Measurements from ENCODE around the gene SRSF2. TPM values are rescaled to one million over a fixed set of nuclear protein-coding genes. Genes with fewer than 3 reads are reported as not detected.
"Not testable (repeated sequence)": the region's sequence is repeated elsewhere in the genome, so short reads cannot be mapped to it uniquely, and the experiment has no call there.

SRSF2 gene
- total and polyA plus RNA-seq, 2 donors = 225 to 245 TPM

DNA sequence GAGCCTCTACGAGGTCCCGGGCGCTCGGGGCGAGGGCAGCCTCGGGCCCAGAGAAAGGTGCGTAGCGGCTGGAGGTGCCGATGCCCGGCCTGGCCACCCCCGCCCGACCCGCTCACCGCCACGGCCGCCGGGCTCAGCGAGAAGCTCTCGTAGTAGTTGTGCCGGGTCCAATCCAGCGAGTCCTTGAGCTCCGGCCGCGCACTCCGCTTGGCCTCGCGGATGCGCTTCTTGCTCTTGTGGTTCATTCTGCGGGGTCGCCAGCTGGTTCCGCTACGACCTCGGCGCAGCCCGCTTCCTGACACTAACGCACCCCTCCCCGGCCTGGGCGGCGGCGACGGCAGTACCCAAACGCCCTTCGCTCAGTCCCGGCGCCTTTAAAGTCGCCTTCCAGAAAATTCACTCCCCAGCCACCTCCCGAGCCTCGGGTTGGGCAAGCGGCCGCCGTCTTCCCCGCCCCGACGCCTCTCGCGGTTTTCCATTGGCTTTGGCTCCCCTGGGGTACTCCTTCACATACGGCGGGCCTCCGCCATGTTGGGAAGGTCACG is 10.8 kb downstream of the SRSF2 start, which contains the start of gene JMJD6:
JMJD6 (minus strand) TSS at position 376 of the 545 bp plus-strand sequence; CDS start at position 245, 131 bp downstream.
- Histone ChIP-seq H3K4me1 (ENCODE audit: control insufficient read depth in 2 of 2, insufficient read depth in 2 of 2, low read length in 2 of 2) (peaks cover 17 to 31% of the 10 kb centered on the region in 2 donors), H3K4me3 (ENCODE audit: low read length in 2 of 2) (peak within 1 kb of the TSS; percentile 59 to 99), H3K27me3 (ENCODE audit: control insufficient read depth in 2 of 2, insufficient read depth in 1 of 2, low read length in 1 of 2) (no peaks in the 10 kb centered on the region), H3K36me3 (ENCODE audit: control insufficient read depth in 2 of 2, insufficient read depth in 2 of 2, low read length in 1 of 2) (peaks cover 34 to 46% of the 10 kb centered on the region in 2 donors), H3K27ac (ENCODE audit: low read depth in 1 of 2, low read length in 1 of 2) (peak within 1 kb of the TSS; percentile 99 to 100), H3K9me3 (ENCODE audit: control insufficient read depth in 2 of 2, insufficient read depth in 1 of 2, low read length in 1 of 2) (no peaks in the 10 kb centered on the region)
- WGBS = under 1% methylated on average over 60 of the region's 60 CpGs
- DNase-seq (ENCODE audit: low read depth in 6 of 9, low spot score in 9 of 9) = peak; percentile 81 to 96 (median 90)

DNA sequence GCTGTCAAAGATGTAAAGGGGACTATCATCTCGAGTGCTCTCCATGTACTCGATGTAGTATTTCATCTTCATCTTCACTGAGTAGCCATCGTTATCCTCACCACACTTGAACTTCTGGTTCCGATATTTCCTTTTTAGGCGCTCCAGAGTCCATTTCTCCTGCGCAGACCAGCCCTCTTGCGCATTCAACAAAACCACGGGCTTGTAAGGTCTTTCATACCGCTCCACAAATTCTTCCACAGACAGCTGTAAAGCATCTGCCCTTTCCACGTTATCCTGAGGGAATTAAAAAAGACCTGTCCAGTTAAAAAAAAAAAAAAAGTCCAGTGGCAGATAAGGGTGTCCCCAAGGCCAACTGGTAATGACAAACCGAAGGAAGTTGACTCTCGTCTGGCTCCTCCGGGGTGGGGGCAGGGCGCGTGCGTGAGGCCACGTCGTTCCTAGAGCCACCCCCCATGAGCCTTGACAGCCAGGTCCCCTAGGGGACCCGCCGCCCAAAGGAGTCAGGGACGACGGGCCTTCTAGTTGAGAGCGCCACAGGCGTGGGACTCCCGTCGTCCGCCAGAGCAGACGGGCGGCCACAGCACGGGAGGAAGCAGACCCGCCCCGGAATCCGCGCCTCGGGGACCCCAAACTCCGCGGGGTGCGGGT is 11.4 kb downstream of the SRSF2 start:
- no peaks in the 10 kb centered on the region for H3K9me3 ChIP-seq (ENCODE audit: control insufficient read depth in 2 of 2, insufficient read depth in 1 of 2, low read length in 1 of 2)
- H3K4me1 ChIP-seq (ENCODE audit: control insufficient read depth in 2 of 2, insufficient read depth in 2 of 2, low read length in 2 of 2) = peaks cover 17 to 31% of the 10 kb centered on the region in 2 donors
- H3K36me3 ChIP-seq (ENCODE audit: control insufficient read depth in 2 of 2, insufficient read depth in 2 of 2, low read length in 1 of 2) = peaks cover 36 to 47% of the 10 kb centered on the region in 2 donors
- H3K27me3 ChIP-seq (ENCODE audit: control insufficient read depth in 2 of 2, insufficient read depth in 1 of 2, low read length in 1 of 2) = no peaks in the 10 kb centered on the region
- H3K4me3 ChIP-seq (ENCODE audit: low read length in 2 of 2) = peak overlapping the region; percentile 59 to 99
- WGBS = 11% methylated on average over 38 of the region's 38 CpGs
- H3K27ac ChIP-seq (ENCODE audit: low read depth in 1 of 2, low read length in 1 of 2) = peak overlapping the region; percentile 99 to 100
- DNase-seq (ENCODE audit: low read depth in 6 of 9, low spot score in 9 of 9) = peak in 2 of 9 donors; percentile 58 to 77

DNA sequence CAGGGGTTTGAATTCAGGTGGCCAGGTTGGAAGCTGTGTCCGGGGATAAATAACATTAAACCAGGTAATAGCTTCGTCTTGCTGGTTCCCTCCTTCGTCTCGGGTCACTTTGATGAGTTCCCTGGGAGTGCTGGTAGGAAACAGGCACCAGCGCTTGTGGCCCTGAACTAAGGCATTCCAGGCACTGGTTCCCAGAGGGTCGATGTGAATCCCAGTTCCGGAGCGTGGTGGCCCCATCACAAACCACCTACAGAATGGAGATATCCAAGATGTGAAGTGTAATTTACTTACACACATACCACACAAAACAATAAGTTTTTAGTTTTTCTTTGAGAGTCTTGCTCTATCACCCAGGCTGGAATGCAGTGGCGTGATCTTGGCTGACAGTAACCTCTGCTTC is 13.3 kb downstream of the SRSF2 start:
- DNase-seq (ENCODE audit: low read depth in 6 of 9, low spot score in 9 of 9) = no peak
- Histone ChIP-seq H3K4me3 (ENCODE audit: low read length in 2 of 2) (no peak overlapping the region), H3K9me3 (ENCODE audit: control insufficient read depth in 2 of 2, insufficient read depth in 1 of 2, low read length in 1 of 2) (no peaks in the 10 kb centered on the region), H3K36me3 (ENCODE audit: control insufficient read depth in 2 of 2, insufficient read depth in 2 of 2, low read length in 1 of 2) (peaks cover 52 to 55% of the 10 kb centered on the region in 2 donors), H3K27ac (ENCODE audit: low read depth in 1 of 2, low read length in 1 of 2) (no peak overlapping the region), H3K27me3 (ENCODE audit: control insufficient read depth in 2 of 2, insufficient read depth in 1 of 2, low read length in 1 of 2) (no peaks in the 10 kb centered on the region), H3K4me1 (ENCODE audit: control insufficient read depth in 2 of 2, insufficient read depth in 2 of 2, low read length in 2 of 2) (peaks cover 17 to 27% of the 10 kb centered on the region in 2 donors)
- over 99% methylated on average over 9 of the region's 9 CpGs for WGBS

DNA sequence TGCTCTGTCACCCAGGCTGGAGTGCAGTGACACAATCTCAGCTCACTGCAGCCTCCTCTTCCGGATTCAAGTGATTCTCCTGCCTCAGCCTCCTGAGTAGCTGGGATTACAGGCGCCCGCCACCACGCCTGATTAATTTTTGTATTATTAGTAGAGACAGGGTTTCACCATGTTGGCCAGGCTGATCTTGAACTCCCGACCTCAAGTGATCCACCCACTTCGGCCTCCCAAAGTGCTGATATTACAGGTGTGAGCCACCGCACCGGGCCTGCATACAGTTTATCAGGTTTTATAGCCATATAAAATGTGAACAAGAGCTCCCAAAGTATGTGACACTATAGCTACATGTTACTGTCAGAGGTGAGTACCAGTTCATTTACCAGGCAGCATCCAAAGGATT is 14.2 kb downstream of the SRSF2 start:
- 97% methylated on average over 8 of the region's 8 CpGs for WGBS

DNA sequence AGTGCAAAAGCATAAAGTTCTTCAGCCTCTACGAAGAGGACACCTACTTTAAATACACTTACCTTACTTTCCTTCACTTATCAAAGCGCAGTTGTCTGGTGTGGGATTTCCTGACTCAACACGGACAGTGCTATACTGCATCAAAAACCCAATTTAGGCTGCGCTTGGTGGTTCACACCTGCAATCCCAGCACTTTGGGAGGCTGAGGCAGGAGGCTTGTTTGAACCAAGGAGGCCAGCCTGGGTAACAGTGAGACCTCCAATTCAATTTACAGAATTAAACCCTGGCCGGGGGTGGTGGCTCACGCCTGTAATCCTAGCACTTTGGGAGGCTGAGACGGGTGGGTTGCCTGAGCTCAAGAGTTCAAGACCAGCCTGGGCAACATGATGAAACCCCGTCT is 14.9 kb downstream of the SRSF2 start:
- DNase-seq (ENCODE audit: low read depth in 6 of 9, low spot score in 9 of 9) = no peak
- Histone ChIP-seq H3K27me3 (ENCODE audit: control insufficient read depth in 2 of 2, insufficient read depth in 1 of 2, low read length in 1 of 2) (no peaks in the 10 kb centered on the region), H3K4me1 (ENCODE audit: control insufficient read depth in 2 of 2, insufficient read depth in 2 of 2, low read length in 2 of 2) (peaks cover 7 to 17% of the 10 kb centered on the region in 2 donors), H3K36me3 (ENCODE audit: control insufficient read depth in 2 of 2, insufficient read depth in 2 of 2, low read length in 1 of 2) (peaks cover 63 to 67% of the 10 kb centered on the region in 2 donors), H3K4me3 (ENCODE audit: low read length in 2 of 2) (no peak overlapping the region), H3K9me3 (ENCODE audit: control insufficient read depth in 2 of 2, insufficient read depth in 1 of 2, low read length in 1 of 2) (no peaks in the 10 kb centered on the region), H3K27ac (ENCODE audit: low read depth in 1 of 2, low read length in 1 of 2) (no peak overlapping the region)
- 99% methylated on average over 8 of the region's 8 CpGs for WGBS

More for the DNA sequence above, 14.2 kb downstream of the SRSF2 start:
- not testable (repeated sequence) for DNase-seq (ENCODE audit: low read depth in 6 of 9, low spot score in 9 of 9); H3K9me3 ChIP-seq (ENCODE audit: control insufficient read depth in 2 of 2, insufficient read depth in 1 of 2, low read length in 1 of 2); H3K4me3 ChIP-seq (ENCODE audit: low read length in 2 of 2); H3K27ac ChIP-seq (ENCODE audit: low read depth in 1 of 2, low read length in 1 of 2); H3K27me3 ChIP-seq (ENCODE audit: control insufficient read depth in 2 of 2, insufficient read depth in 1 of 2, low read length in 1 of 2)
- H3K4me1 ChIP-seq (ENCODE audit: control insufficient read depth in 2 of 2, insufficient read depth in 2 of 2, low read length in 2 of 2) = peaks cover 14 to 24% of the 10 kb centered on the region in 2 donors
- peaks cover 61 to 63% of the 10 kb centered on the region in 2 donors for H3K36me3 ChIP-seq (ENCODE audit: control insufficient read depth in 2 of 2, insufficient read depth in 2 of 2, low read length in 1 of 2)

DNA sequence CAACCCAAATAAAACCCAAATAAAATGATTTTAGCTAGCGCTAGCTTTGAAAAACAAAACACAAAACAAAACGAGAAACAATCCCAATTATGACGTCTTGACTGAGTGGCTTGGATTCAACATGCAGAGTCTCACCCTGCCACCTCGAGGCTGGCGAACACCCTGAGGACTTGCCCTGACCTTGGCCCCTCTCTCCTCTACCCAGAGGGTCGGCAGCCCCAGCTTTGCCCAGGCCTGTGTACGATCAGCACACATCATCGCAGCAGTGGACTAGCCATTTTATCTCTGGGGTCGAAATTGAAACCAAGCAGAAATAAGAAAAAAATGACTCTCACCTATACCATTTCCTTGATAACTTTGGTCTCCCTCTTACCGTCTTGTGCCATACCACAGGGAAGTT is 15.7 kb downstream of the SRSF2 start:
- DNase-seq (ENCODE audit: low read depth in 6 of 9, low spot score in 9 of 9) = no peak
- H3K4me3 ChIP-seq (ENCODE audit: low read length in 2 of 2) = no peak overlapping the region
- WGBS = 98% methylated on average over 10 of the region's 10 CpGs
- H3K36me3 ChIP-seq (ENCODE audit: control insufficient read depth in 2 of 2, insufficient read depth in 2 of 2, low read length in 1 of 2) = peaks cover 66 to 75% of the 10 kb centered on the region in 2 donors
- H3K27me3 ChIP-seq (ENCODE audit: control insufficient read depth in 2 of 2, insufficient read depth in 1 of 2, low read length in 1 of 2) = no peaks in the 10 kb centered on the region
- H3K9me3 ChIP-seq (ENCODE audit: control insufficient read depth in 2 of 2, insufficient read depth in 1 of 2, low read length in 1 of 2) = no peaks in the 10 kb centered on the region
- peaks cover 8 to 15% of the 10 kb centered on the region in 2 donors for H3K4me1 ChIP-seq (ENCODE audit: control insufficient read depth in 2 of 2, insufficient read depth in 2 of 2, low read length in 2 of 2)
- H3K27ac ChIP-seq (ENCODE audit: low read depth in 1 of 2, low read length in 1 of 2) = no peak overlapping the region

DNA sequence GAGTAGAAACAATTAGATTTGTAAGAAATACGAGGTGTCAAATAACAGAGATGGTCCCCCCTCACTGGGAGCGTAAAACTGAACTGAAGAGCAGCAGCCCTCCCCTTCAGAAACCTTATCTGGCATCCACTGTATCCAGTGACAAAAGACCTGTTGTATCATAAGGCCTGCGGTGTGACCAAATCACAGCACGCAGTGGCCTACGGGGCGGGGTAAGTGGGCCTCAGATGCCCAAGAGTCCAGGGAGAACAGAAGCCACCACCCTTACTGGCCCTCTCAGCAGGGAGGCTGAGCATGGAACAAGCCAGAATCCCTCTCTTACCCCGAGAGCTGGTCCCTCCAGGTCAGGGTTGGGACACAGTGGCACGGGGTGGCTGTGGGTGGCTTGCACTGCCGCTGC is 16.2 kb downstream of the SRSF2 start:
- H3K9me3 ChIP-seq (ENCODE audit: control insufficient read depth in 2 of 2, insufficient read depth in 1 of 2, low read length in 1 of 2) = no peaks in the 10 kb centered on the region
- H3K36me3 ChIP-seq (ENCODE audit: control insufficient read depth in 2 of 2, insufficient read depth in 2 of 2, low read length in 1 of 2) = peaks cover 71 to 80% of the 10 kb centered on the region in 2 donors
- no peak overlapping the region for H3K4me3 ChIP-seq (ENCODE audit: low read length in 2 of 2)
- H3K27ac ChIP-seq (ENCODE audit: low read depth in 1 of 2, low read length in 1 of 2) = peak overlapping the region in 1 of 2 donors; percentile 5
- no peak for DNase-seq (ENCODE audit: low read depth in 6 of 9, low spot score in 9 of 9)
- 99% methylated on average over 9 of the region's 9 CpGs for WGBS
- H3K27me3 ChIP-seq (ENCODE audit: control insufficient read depth in 2 of 2, insufficient read depth in 1 of 2, low read length in 1 of 2) = no peaks in the 10 kb centered on the region
- H3K4me1 ChIP-seq (ENCODE audit: control insufficient read depth in 2 of 2, insufficient read depth in 2 of 2, low read length in 2 of 2) = peaks cover 10 to 15% of the 10 kb centered on the region in 2 donors

DNA sequence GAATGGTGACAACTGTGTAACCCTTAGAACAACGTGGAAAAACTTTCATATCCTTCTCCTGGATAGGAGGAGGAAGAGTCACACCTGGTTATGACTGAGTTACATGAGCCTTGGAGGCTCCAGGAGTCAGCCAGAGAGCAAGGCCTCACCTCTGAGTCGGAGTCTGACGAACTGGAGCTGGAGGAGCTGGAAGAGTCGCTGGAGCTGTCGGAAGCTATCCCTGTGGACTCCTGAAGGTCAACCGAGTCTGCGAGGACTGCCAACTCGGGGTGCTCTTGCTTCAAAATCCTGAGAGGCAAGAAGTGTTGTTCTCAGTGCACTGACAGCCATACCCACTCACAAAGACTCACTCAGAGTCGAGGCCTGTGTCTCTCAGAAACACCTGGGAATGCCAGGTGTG is 16.9 kb downstream of the SRSF2 start:
- Histone ChIP-seq H3K4me1 (ENCODE audit: control insufficient read depth in 2 of 2, insufficient read depth in 2 of 2, low read length in 2 of 2) (peaks cover 11 to 14% of the 10 kb centered on the region in 2 donors), H3K4me3 (ENCODE audit: low read length in 2 of 2) (no peak overlapping the region), H3K9me3 (ENCODE audit: control insufficient read depth in 2 of 2, insufficient read depth in 1 of 2, low read length in 1 of 2) (no peaks in the 10 kb centered on the region), H3K36me3 (ENCODE audit: control insufficient read depth in 2 of 2, insufficient read depth in 2 of 2, low read length in 1 of 2) (peaks cover 78 to 88% of the 10 kb centered on the region in 2 donors), H3K27ac (ENCODE audit: low read depth in 1 of 2, low read length in 1 of 2) (no peak overlapping the region), H3K27me3 (ENCODE audit: control insufficient read depth in 2 of 2, insufficient read depth in 1 of 2, low read length in 1 of 2) (no peaks in the 10 kb centered on the region)
- DNase-seq (ENCODE audit: low read depth in 6 of 9, low spot score in 9 of 9) = no peak
- WGBS = 98% methylated on average over 9 of the region's 9 CpGs

DNA sequence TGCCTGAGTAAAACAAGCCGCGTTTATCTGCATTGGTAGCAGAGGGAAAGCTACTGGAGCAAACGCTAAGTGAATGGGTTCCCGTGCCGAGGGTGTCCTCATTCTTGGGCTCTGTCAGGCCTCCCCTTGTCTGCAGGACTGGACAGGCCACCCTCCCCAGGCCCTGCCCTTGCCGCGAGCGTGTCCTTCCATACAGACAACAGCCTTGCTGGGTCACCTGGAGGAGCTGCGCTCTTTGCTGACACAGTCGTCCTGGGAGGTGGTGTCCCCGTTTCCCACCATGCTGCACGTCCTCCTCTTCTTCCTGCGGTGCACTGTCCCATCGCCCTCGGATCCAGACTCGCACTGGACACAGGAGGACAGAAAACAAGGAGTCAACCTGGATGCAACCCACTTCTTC is 18.6 kb downstream of the SRSF2 start:
- WGBS = 98% methylated on average over 16 of the region's 16 CpGs
- Histone ChIP-seq H3K27ac (ENCODE audit: low read depth in 1 of 2, low read length in 1 of 2) (no peak overlapping the region), H3K9me3 (ENCODE audit: control insufficient read depth in 2 of 2, insufficient read depth in 1 of 2, low read length in 1 of 2) (no peaks in the 10 kb centered on the region), H3K4me3 (ENCODE audit: low read length in 2 of 2) (no peak overlapping the region), H3K36me3 (ENCODE audit: control insufficient read depth in 2 of 2, insufficient read depth in 2 of 2, low read length in 1 of 2) (peaks cover 74 to 84% of the 10 kb centered on the region in 2 donors), H3K27me3 (ENCODE audit: control insufficient read depth in 2 of 2, insufficient read depth in 1 of 2, low read length in 1 of 2) (no peaks in the 10 kb centered on the region), H3K4me1 (ENCODE audit: control insufficient read depth in 2 of 2, insufficient read depth in 2 of 2, low read length in 2 of 2) (peaks cover 20 to 22% of the 10 kb centered on the region in 2 donors)
- no peak for DNase-seq (ENCODE audit: low read depth in 6 of 9, low spot score in 9 of 9)

All from thymus (tissue), 11 donors.